A549 (cell line): ENCODE measurements around the gene SOX8. TPM values are rescaled to one million over a fixed set of nuclear protein-coding genes. Genes with fewer than 3 reads are reported as not detected.

Source experiments
- ATAC-seq, 2 experiments: fragments of 200-7000 bp in 1 of 2; fragments of >200 bp in 1 of 2; cut with Nextera tagmentation in 1 of 2; cut with Tn5 transposase in 1 of 2; 3 replicates each; pipeline versions ENCODE4 v1.8.0 to v1.9.1; 2018 to 2020; ENCODE audit warnings: mild to moderate bottlenecking in 1 of 2, moderate library complexity in 1 of 2
- CTCF ChIA-PET: fragments of 300-600 bp; sonication (Branson Sonifier 250); formaldehyde crosslinking; extraction: SDS; loops from one replicate; lab custom pipeline; 2021; ENCODE audit warnings: antibody characterized with exemption, inconsistent platforms; lab: Yijun Ruan, JAX
- POLR2A ChIA-PET: fragments of 350-600 bp; formaldehyde crosslinking; extraction: SDS; loops from one replicate; lab custom pipeline; 2021; ENCODE audit warnings: antibody characterized with exemption, inconsistent platforms; lab: Yijun Ruan, JAX
- DNase-seq, 2 experiments: peaks; one replicate each; pipeline versions ENCODE4 v3.0.0 to v3.0.0-alpha.2; 2011 to 2016; ENCODE audit warnings: low read depth in 1 of 2, low spot score in 1 of 2
- FAIRE-seq: peaks from 2 replicates; lab custom pipeline; 2011; peaks lifted over from hg19 to GRCh38; lab: Jason Lieb, UNC
- H3K27ac ChIP-seq, 2 experiments: fragments of >200 bp; sonication (Bioruptor Twin); formaldehyde crosslinking; 3 replicates each; pipeline ENCODE4 v1.5.1; 2016 to 2017
- H3K4me1 ChIP-seq: fragments of >200 bp; sonication (Bioruptor Twin); formaldehyde crosslinking; 3 replicates; pipeline ENCODE4 v1.6.1; 2016
- H3K4me2 ChIP-seq: fragments of >200 bp; sonication (Bioruptor Twin); formaldehyde crosslinking; 3 replicates; pipeline ENCODE4 v1.6.1; 2016
- H3K4me3 ChIP-seq: fragments of >200 bp; sonication (Bioruptor Twin); formaldehyde crosslinking; 3 replicates; pipeline ENCODE4 v1.5.1; 2016
- H3K9me3 ChIP-seq: fragments of >200 bp; sonication (Bioruptor Twin); formaldehyde crosslinking; 3 replicates; pipeline ENCODE4 v1.6.1; 2016
- CTCF ChIP-seq: fragments of >200 bp; sonication (Bioruptor Twin); formaldehyde crosslinking; IDR thresholded peaks from 3 replicates; pipeline ENCODE4 v1.5.1; 2016
- E2F6 ChIP-seq: IDR thresholded peaks from 2 replicates; pipeline ENCODE4 v1.6.1; 2012; ENCODE audit warnings: low read depth, borderline replicate concordance
- ELK1 ChIP-seq: fragments of 150-350 bp; IDR thresholded peaks from 2 replicates; pipeline ENCODE4 v1.6.1; 2014; ENCODE audit warnings: low read depth, mild to moderate bottlenecking, low read length
- ESRRA ChIP-seq: fragments of 150-350 bp; IDR thresholded peaks from 2 replicates; pipeline ENCODE4 v1.6.1; 2014; ENCODE audit warnings: mild to moderate bottlenecking, low read length, borderline replicate concordance
- FOXS1 ChIP-seq: fragments of 250-450 bp; sonication (Bioruptor Pico); IDR thresholded peaks from 2 replicates; pipeline ENCODE4 v1.5.0; 2020; ENCODE audit warnings: mild to moderate bottlenecking, moderate library complexity
- HEYL ChIP-seq: fragments of 250-450 bp; sonication (Bioruptor Pico); IDR thresholded peaks from 2 replicates; pipeline ENCODE4 v1.8.0; 2021; ENCODE audit warnings: mild to moderate bottlenecking, moderate library complexity
- KDM1A ChIP-seq: fragments of 200-600 bp; sonication (generic); IDR thresholded peaks from 2 replicates; pipeline ENCODE4 v1.6.1; 2016; ENCODE audit warnings: low read depth, mild to moderate bottlenecking
- MAFK ChIP-seq: fragments of 450-650 bp; IDR thresholded peaks from 2 replicates; pipeline ENCODE4 v1.6.1; 2014; ENCODE audit not compliant: partially characterized antibody
- MAX ChIP-seq: IDR thresholded peaks from 2 replicates; pipeline ENCODE4 v1.6.1; 2012
- MAZ ChIP-seq: fragments of 150-350 bp; IDR thresholded peaks from 2 replicates; pipeline ENCODE4 v1.6.1; 2014; ENCODE audit warnings: antibody characterized with exemption, low read depth, low read length, borderline replicate concordance
- NFE2L2 ChIP-seq: fragments of 150-350 bp; conservative IDR thresholded peaks from 2 replicates; pipeline ENCODE4 v1.6.1; 2014; ENCODE audit warnings: low read length
- NR3C1 ChIP-seq: fragments of >200 bp; sonication (Bioruptor Twin); formaldehyde crosslinking; IDR thresholded peaks from 3 replicates; pipeline ENCODE4 v1.6.1; 2017
- POLR2A ChIP-seq: IDR thresholded peaks from 2 replicates; pipeline ENCODE4 v1.6.1; 2012; ENCODE audit warnings: mild to moderate bottlenecking, low read length
- RFX5 ChIP-seq: fragments of 450-650 bp; IDR thresholded peaks from 2 replicates; pipeline ENCODE4 v1.7.1; 2014; ENCODE audit warnings: antibody characterized with exemption, mild to moderate bottlenecking, moderate library complexity
- RNF2 ChIP-seq: fragments of 200-600 bp; sonication (generic); IDR thresholded peaks from 2 replicates; pipeline ENCODE4 v1.6.1; 2016; ENCODE audit warnings: low read depth, mild to moderate bottlenecking, antibody characterized with exemption, moderate library complexity, borderline replicate concordance
- SMC3 ChIP-seq: fragments of >200 bp; sonication (Bioruptor Twin); formaldehyde crosslinking; IDR thresholded peaks from 3 replicates; pipeline ENCODE4 v1.6.1; 2018; ENCODE audit warnings: inconsistent platforms
- SREBF2 ChIP-seq: fragments of 450-650 bp; IDR thresholded peaks from 2 replicates; pipeline ENCODE4 v1.6.1; 2014; ENCODE audit warnings: mild to moderate bottlenecking, moderate library complexity
- TFCP2L1 ChIP-seq: fragments of 250-450 bp; sonication (Bioruptor Pico); IDR thresholded peaks from 2 replicates; pipeline ENCODE4 v1.5.0; 2021; ENCODE audit warnings: mild to moderate bottlenecking
- TP53 ChIP-seq: fragments of 250-450 bp; sonication (Bioruptor Pico); IDR thresholded peaks from 2 replicates; pipeline ENCODE4 v1.5.0; 2021; ENCODE audit warnings: mild to moderate bottlenecking, moderate library complexity
- ZC3H11A ChIP-seq: fragments of 450-650 bp; IDR thresholded peaks from 2 replicates; pipeline ENCODE4 v1.6.1; 2014; ENCODE audit warnings: antibody characterized with exemption, mild to moderate bottlenecking
- ZNF302 ChIP-seq: fragments of 250-450 bp; sonication (Bioruptor Pico); IDR thresholded peaks from 2 replicates; pipeline ENCODE4 v1.9.0; 2021; ENCODE audit warnings: inconsistent platforms, mild to moderate bottlenecking, moderate library complexity
- WGBS: methylation state at CpG from one replicate; pipeline ENCODE4 v1.1.6; 2017; ENCODE audit errors: missing lambda C conversion rate; 5-methylcytosine and 5-hydroxymethylcytosine counted together
- polyA plus RNA-seq, 4 experiments: library from polyadenylated mRNA; depleted of rRNA in 3 of 4; stranded (reverse); fragments of >200 nt; fragmentation: RNase III in 1 of 4; extraction: RNeasy Plus Mini Kit Qiagen cat#74134 plus additional on column Dnase treatment in 1 of 4; gene quantifications; 2 replicates in 3 of 4; 3 replicates in 1 of 4; pipeline ENCODE4 v1.2.3, GENCODE V29; 2011 to 2017

Gene SOX8
- polyA plus RNA-seq, 2 of the 4 experiments (the other 2 are of a cell fraction), result 0.06 to 0.22 TPM

- H3K4me2 ChIP-seq, result no peak overlapping the region
- ATAC-seq (no peak), DNase-seq (no peak), FAIRE-seq (no peak)
- no peak overlapping the region for H3K4me3 ChIP-seq
- no peaks in the 10 kb centered on the region for H3K9me3 ChIP-seq
- 83% methylated on average over 12 of the region's 12 CpGs for WGBS
- no peak overlapping the region for H3K27ac ChIP-seq
- no peaks in the 10 kb centered on the region; the same call in 2 of the 3 replicates for H3K4me1 ChIP-seq
- no peak for TF ChIP-seq NFE2L2
- TF ChIP-seq TFCP2L1 (CRISPR knock-in tag), result no peak
- no peak for TF ChIP-seq POLR2A
- TF ChIP-seq RFX5, result no peak
- no peak for TF ChIP-seq HEYL (CRISPR knock-in tag)
- CTCF ChIA-PET, result interaction anchor here (0.9 to 6.4 kb wide), 4 partner anchors 10 to 131 kb away, joined by 3 to 37 read pairs (median 4); no protein-coding TSS in a partner anchor
- POLR2A ChIA-PET, result no interaction called here
These were observed 6.3 kb upstream of the SOX8 start for GRCh38 chr16:975291-975690.

- Histone ChIP-seq H3K4me3 (no peak overlapping the region), H3K9me3 (no peaks in the 10 kb centered on the region), H3K4me2 (no peak overlapping the region), H3K4me1 (peaks cover 7% of the 10 kb centered on the region; the same call in 2 of the 3 replicates), H3K27ac (no peak overlapping the region)
- POLR2A ChIA-PET, result no interaction called here
- ATAC-seq (no peak), DNase-seq (no peak), FAIRE-seq (no peak)
- CTCF ChIA-PET, result interaction anchor here (0.7 to 6.4 kb wide), 4 partner anchors 9 to 80 kb away, joined by 3 to 37 read pairs (median 4); no protein-coding TSS in a partner anchor
- WGBS, result 79% methylated on average over 15 of the region's 24 CpGs
- TF ChIP-seq FOXS1 (CRISPR knock-in tag), result no peak
- TF ChIP-seq SMC3, result no peak
- TF ChIP-seq RFX5, result no peak
- no peak for TF ChIP-seq RNF2
- no peak for TF ChIP-seq ZC3H11A
- TF ChIP-seq ZNF302 (CRISPR knock-in tag), result no peak
- TF ChIP-seq MAX, result no peak
- no peak for TF ChIP-seq POLR2A
- TF ChIP-seq MAZ, result no peak
- TF ChIP-seq SREBF2, result no peak
These were observed 5.1 kb upstream of the SOX8 start for GRCh38 chr16:976389-976931.

- TF ChIP-seq NR3C1 (no peak), E2F6 (no peak), TP53 (CRISPR knock-in tag) (no peak), SMC3 (no peak), ESRRA (no peak), ELK1 (no peak), MAFK (no peak), CTCF (no peak), SREBF2 (no peak), KDM1A (no peak)
- Histone ChIP-seq H3K4me1 (peaks cover 10% of the 10 kb centered on the region), H3K4me2 (no peak overlapping the region), H3K4me3 (no peak overlapping the region), H3K9me3 (no peaks in the 10 kb centered on the region), H3K27ac (no peak overlapping the region)
- no peak for DNase-seq
- CTCF ChIA-PET, result interaction anchor here (0.7 to 6.4 kb wide), 3 partner anchors 11 to 79 kb away, joined by 3 to 37 read pairs (median 3); no protein-coding TSS in a partner anchor
- no peak for FAIRE-seq
- 71% methylated on average over 13 of the region's 28 CpGs for WGBS
- ATAC-seq, result no peak
- POLR2A ChIA-PET, result no interaction called here
These were observed 4.4 kb upstream of the SOX8 start for GRCh38 chr16:977081-977701.
